Suppressor macrophage treated with lipopolysaccharide for 1 hour (primary cell): Measurements from ENCODE around the gene DDX5.

Experiments used
- DNase-seq, 3 donors: peaks; one replicate each; pipeline ENCODE4 v3.0.0-alpha.2; 2020 to 2022

DDX5 gene

GRCh38 chr17:64506201-64506575 lies at the start of gene DDX5:
Gene DDX5, minus strand, starts transcription at chr17:64506289. Its CDS starts 170 bp downstream, at chr17:64506119.
- peak; percentile 99 for DNase-seq

GRCh38 chr17:64555281-64555680 lies 49.2 kb upstream of the DDX5 start:
- DNase-seq: no peak

GRCh38 chr17:64554028-64554637 lies 48.0 kb upstream of the DDX5 start:
- DNase-seq: no peak

- no peak for DNase-seq
Observed at GRCh38 chr17:64551461-64551860, 45.4 kb upstream of the DDX5 start.

GRCh38 chr17:64547319-64547718 lies 41.2 kb upstream of the DDX5 start:
- no peak for DNase-seq

- no peak for DNase-seq
Observed at GRCh38 chr17:64546716-64547115, 40.6 kb upstream of the DDX5 start.

- no peak for DNase-seq
Observed at GRCh38 chr17:64544742-64545141, 38.7 kb upstream of the DDX5 start.

- no peak for DNase-seq
Observed at GRCh38 chr17:64540118-64540776, 34.2 kb upstream of the DDX5 start.

GRCh38 chr17:64538508-64539130 lies 32.5 kb upstream of the DDX5 start:
- no peak for DNase-seq

- DNase-seq: no peak
Observed at GRCh38 chr17:64537488-64537887, 31.4 kb upstream of the DDX5 start.

GRCh38 chr17:64536913-64537312 lies 30.8 kb upstream of the DDX5 start:
- no peak for DNase-seq

GRCh38 chr17:64535357-64535756 lies 29.3 kb upstream of the DDX5 start:
- no peak for DNase-seq

GRCh38 chr17:64534187-64534586 lies 28.1 kb upstream of the DDX5 start:
- peak in 1 of 3 donors; percentile 5 for DNase-seq

- no peak for DNase-seq
Observed at GRCh38 chr17:64533784-64534183, 27.7 kb upstream of the DDX5 start.

- no peak for DNase-seq
Observed at GRCh38 chr17:64532409-64532808, 26.3 kb upstream of the DDX5 start.

- no peak for DNase-seq
Observed at GRCh38 chr17:64531955-64532371, 25.9 kb upstream of the DDX5 start.

GRCh38 chr17:64529221-64529620 lies 23.1 kb upstream of the DDX5 start:
- no peak for DNase-seq

- DNase-seq: no peak
Observed at GRCh38 chr17:64527914-64528313, 21.8 kb upstream of the DDX5 start.

- no peak for DNase-seq
Observed at GRCh38 chr17:64520359-64520758, 14.3 kb upstream of the DDX5 start.

GRCh38 chr17:64519601-64520000 lies 13.5 kb upstream of the DDX5 start:
- DNase-seq: no peak

- no peak for DNase-seq
Observed at GRCh38 chr17:64515829-64516228, 9.7 kb upstream of the DDX5 start.

GRCh38 chr17:64515419-64515818 lies 9.3 kb upstream of the DDX5 start:
- no peak for DNase-seq

- DNase-seq: peak in 1 of 3 donors; percentile 15
Observed at GRCh38 chr17:64509179-64509578, 3.1 kb upstream of the DDX5 start.

- DNase-seq: peak in 1 of 3 donors; percentile 16
Observed at GRCh38 chr17:64508683-64509082, 2.6 kb upstream of the DDX5 start.
